Measurements from ENCODE around the gene OPA3.
A peak's percentile ranks its signal among the peaks of the same experiment; 100 is the strongest.

The OPA3 gene

DNA sequence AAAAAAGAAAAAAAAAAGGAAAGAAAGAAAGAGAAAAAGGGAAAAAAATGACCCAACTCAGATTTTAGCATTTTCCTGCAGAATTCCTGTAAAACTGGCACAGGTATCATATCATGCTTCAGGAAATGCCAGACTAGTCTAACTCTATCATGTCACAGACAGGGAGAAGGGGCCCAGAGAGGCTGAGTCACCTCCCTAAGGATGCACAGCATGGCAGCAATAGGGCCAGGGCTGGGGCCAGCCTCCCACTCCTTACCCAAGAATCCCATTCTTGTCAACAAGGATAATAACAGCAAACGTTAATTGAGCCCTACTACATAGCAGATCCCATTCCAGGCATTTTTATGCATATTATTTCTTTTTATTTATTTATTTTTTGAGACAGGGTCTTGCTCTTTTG, 8.9 kb upstream of the OPA3 start:
- Histone ChIP-seq H3K9ac (ENCODE audit: low read depth, low read length) (no peak overlapping the region), H3K27me3 (ENCODE audit: control insufficient read depth, insufficient read depth, low read length) (peaks cover 15% of the 10 kb centered on the region), H3K4me3 (ENCODE audit: low read length) (no peak overlapping the region), H3K4me2 (ENCODE audit: low read length) (no peak overlapping the region), H3K36me3 (ENCODE audit: insufficient read depth, low read length) (no peaks in the 10 kb centered on the region), H3K9me3 (replicated peaks; ENCODE audit: low read length) (no peaks in the 10 kb centered on the region), H3K4me1 (ENCODE audit: control insufficient read depth, insufficient read depth, low read length) (peaks cover 14% of the 10 kb centered on the region)

DNA sequence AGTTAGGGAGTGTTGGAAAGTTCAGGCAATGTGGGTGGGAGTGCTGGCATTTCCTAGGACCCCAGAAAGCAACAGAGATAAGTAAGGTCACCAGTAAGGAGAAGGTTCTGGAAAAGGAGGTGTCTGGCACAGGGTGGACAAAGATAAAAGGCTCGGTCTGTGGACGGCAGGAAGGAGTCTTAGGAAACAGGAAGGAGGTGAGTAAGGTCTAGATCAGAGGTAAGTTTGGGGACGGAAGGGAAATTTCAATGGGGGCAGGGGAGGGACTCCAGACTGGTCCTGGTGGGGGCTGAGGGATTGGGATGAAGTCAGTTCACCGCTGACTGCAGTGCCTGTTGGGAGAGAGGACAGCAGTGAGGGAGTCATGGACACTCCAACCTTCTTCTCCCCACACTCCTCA, 7.8 kb upstream of the OPA3 start:
- peaks cover 9% of the 10 kb centered on the region for H3K27me3 ChIP-seq (ENCODE audit: control insufficient read depth, insufficient read depth, low read length)
- no peak overlapping the region for H3K4me3 ChIP-seq (ENCODE audit: low read length)
- H3K4me1 ChIP-seq (ENCODE audit: control insufficient read depth, insufficient read depth, low read length): peaks cover 4% of the 10 kb centered on the region
- H3K36me3 ChIP-seq (ENCODE audit: insufficient read depth, low read length): no peaks in the 10 kb centered on the region
- H3K4me2 ChIP-seq (ENCODE audit: low read length): no peak overlapping the region
- no peak overlapping the region for H3K9ac ChIP-seq (ENCODE audit: low read depth, low read length)
- no peaks in the 10 kb centered on the region for H3K9me3 ChIP-seq (replicated peaks; ENCODE audit: low read length)

DNA sequence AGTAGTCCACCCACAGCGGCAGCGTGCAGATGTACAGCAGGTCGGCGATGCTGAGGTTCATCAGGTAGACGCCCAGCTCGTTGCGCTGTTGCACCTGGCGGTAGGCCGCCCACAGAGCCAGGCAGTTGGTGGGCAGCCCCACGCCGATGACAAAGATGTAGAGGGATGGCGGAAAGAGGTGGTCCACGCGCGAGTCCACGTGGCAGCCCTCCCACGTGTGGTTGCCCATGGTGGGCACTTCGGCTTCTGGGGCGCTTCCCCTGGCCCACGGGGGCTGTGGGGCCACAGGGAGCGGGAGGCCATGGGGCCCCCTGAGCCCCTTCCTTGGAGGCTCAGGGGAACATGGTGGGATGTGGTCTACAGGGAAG, 7.0 kb upstream of the OPA3 start:
- peaks cover 9% of the 10 kb centered on the region for H3K27me3 ChIP-seq (ENCODE audit: control insufficient read depth, insufficient read depth, low read length)
- no peaks in the 10 kb centered on the region for H3K9me3 ChIP-seq (replicated peaks; ENCODE audit: low read length)
- H3K4me2 ChIP-seq (ENCODE audit: low read length): no peak overlapping the region
- H3K4me3 ChIP-seq (ENCODE audit: low read length): no peak overlapping the region
- peaks cover 4% of the 10 kb centered on the region for H3K4me1 ChIP-seq (ENCODE audit: control insufficient read depth, insufficient read depth, low read length)
- no peak overlapping the region for H3K9ac ChIP-seq (ENCODE audit: low read depth, low read length)
- H3K36me3 ChIP-seq (ENCODE audit: insufficient read depth, low read length): no peaks in the 10 kb centered on the region

DNA sequence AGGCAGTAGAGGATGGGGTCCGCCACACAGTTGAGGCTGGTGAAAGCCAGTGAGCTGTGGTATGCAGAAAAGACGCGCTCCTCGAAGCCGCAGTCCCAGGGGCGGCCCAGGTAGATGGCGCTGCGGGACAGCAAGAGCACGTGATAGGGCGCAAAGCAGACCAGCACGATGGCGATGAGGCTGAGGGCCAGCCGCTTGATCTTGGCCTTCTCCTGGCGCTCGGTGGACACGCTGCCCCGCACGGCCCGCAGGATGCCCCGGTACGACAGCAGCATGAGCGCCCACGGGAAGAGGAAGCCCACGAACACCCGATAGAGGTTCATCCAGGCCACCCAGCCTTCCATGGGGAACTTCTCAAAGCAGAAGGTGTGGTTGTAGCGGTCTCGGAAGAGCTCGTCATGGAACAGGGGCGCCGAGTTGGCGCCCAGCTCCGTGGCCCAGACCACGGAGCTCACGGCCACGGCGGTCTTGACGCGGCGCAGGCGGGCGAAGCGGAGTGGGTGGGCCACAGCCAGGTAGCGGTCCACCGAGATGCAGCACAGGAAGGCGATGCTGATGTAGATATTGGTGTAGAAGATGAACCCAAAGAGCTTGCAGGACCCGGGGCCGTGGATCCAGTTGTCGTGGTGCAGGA, 6.5 kb upstream of the OPA3 start:
- H3K4me3 ChIP-seq (ENCODE audit: low read length): no peak overlapping the region
- no peak overlapping the region for H3K4me2 ChIP-seq (ENCODE audit: low read length)
- no peaks in the 10 kb centered on the region for H3K36me3 ChIP-seq (ENCODE audit: insufficient read depth, low read length)
- no peaks in the 10 kb centered on the region for H3K9me3 ChIP-seq (replicated peaks; ENCODE audit: low read length)
- no peak overlapping the region for H3K9ac ChIP-seq (ENCODE audit: low read depth, low read length)
- peaks cover 4% of the 10 kb centered on the region for H3K4me1 ChIP-seq (ENCODE audit: control insufficient read depth, insufficient read depth, low read length)
- H3K27me3 ChIP-seq (ENCODE audit: control insufficient read depth, insufficient read depth, low read length): peaks cover 9% of the 10 kb centered on the region

DNA sequence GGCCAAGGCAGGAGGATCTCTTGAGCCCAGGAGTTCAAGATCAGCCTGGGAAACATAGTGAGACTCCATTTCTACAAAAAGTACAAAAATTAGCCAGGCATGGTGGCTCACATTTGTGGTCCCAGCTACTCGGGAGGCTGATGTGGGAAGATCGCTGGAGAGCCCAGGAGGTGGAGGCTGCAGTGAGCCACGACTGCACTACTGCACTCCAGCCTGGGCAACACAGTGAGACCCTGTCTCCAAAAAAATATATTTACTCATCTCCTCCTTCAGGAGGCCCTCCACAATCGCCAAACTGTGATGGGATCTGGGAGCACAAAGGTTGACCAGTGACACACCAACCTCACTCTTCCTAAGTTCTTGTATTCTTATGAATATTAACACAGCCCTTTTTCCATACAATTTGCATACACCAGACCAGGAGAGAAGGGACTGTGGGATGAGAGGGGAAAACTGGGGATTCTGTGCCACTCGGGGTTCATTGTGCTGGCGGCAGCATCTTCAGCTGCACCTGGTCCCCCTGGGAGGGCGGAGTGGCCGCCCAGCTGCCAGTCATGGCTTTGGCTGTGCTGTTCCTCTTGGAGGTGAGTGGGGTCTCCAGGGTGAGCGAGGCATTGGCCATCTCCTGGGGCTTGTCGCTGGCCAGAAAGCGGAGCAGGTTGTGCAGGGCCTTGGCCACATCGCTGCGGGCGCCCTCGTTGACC, 5.8 kb upstream of the OPA3 start:
- H3K4me1 ChIP-seq (ENCODE audit: control insufficient read depth, insufficient read depth, low read length): peaks cover 4% of the 10 kb centered on the region
- H3K27me3 ChIP-seq (ENCODE audit: control insufficient read depth, insufficient read depth, low read length): peaks cover 9% of the 10 kb centered on the region
- H3K4me3 ChIP-seq (ENCODE audit: low read length): no peak overlapping the region
- H3K4me2 ChIP-seq (ENCODE audit: low read length): no peak overlapping the region
- no peak overlapping the region for H3K9ac ChIP-seq (ENCODE audit: low read depth, low read length)
- H3K9me3 ChIP-seq (replicated peaks; ENCODE audit: low read length): no peaks in the 10 kb centered on the region
- H3K36me3 ChIP-seq (ENCODE audit: insufficient read depth, low read length): no peaks in the 10 kb centered on the region

DNA sequence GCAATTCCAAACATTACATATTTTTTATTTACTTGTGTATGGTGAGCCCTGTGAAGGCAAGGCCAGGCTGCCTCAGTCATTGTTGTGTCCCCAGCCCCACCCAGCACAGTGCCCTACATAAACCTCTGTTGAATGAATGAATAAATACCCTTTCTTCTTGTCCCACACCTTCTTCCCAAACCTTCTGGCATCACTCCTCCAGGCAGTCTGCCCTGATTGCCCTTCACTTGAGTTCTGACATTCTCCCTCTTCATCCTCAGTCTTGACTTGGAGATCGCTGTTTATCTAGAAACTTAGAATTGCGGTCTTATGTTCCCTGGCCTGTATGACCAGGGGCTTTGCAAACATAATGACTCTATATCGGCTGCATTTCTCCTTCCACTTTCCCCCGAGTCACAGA, 5.2 kb upstream of the OPA3 start:
- Histone ChIP-seq H3K36me3 (ENCODE audit: insufficient read depth, low read length) (no peaks in the 10 kb centered on the region), H3K9me3 (replicated peaks; ENCODE audit: low read length) (no peaks in the 10 kb centered on the region), H3K4me3 (ENCODE audit: low read length) (no peak overlapping the region), H3K4me1 (ENCODE audit: control insufficient read depth, insufficient read depth, low read length) (peaks cover 9% of the 10 kb centered on the region), H3K9ac (ENCODE audit: low read depth, low read length) (no peak overlapping the region), H3K27me3 (ENCODE audit: control insufficient read depth, insufficient read depth, low read length) (peaks cover 9% of the 10 kb centered on the region), H3K4me2 (ENCODE audit: low read length) (no peak overlapping the region)

DNA sequence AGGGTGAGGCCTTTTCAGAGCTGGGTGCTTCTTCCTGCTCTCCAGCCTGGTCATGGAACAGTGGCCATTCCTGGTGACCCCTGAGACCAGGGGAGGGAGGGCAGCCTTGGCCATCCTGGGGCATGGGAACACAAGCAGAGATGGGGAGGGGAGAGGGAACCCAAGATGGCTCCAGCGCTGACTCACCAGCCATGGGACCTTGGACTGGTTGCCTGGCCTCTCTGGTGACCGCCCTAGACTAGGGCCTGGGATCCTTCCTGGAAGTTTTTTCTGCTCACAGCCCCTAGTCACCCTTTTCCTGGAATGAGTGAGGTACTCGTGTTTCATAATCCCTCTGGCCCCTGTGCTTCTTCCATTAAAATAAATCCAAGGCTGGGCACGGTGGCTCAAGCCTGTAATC, 3.3 kb upstream of the OPA3 start:
- Histone ChIP-seq H3K4me3 (ENCODE audit: low read length) (no peak overlapping the region), H3K36me3 (ENCODE audit: insufficient read depth, low read length) (no peaks in the 10 kb centered on the region), H3K4me1 (ENCODE audit: control insufficient read depth, insufficient read depth, low read length) (peaks cover 9% of the 10 kb centered on the region), H3K9me3 (replicated peaks; ENCODE audit: low read length) (no peaks in the 10 kb centered on the region), H3K9ac (ENCODE audit: low read depth, low read length) (no peak overlapping the region), H3K4me2 (ENCODE audit: low read length) (no peak overlapping the region), H3K27me3 (ENCODE audit: control insufficient read depth, insufficient read depth, low read length) (peaks cover 9% of the 10 kb centered on the region)

DNA sequence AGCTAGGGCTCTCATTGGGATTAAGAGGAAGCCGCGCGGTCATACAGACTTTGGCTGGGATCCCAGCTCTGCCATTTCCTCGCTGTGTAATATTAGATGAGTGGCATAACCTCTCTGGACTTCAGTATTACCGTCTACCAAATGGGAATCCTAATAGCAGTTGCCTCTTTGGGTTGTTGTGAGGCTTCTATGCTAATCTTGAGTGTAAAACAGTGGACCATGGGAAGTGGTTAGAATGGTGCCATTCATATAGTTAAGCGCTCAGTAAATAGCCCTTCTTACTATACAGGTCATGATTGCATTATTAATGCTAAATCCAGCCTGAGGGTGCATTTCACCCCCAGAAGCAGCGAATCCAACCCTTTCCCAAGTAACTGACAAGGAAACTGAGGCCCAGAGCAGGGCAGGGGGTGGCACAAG, 566 bp upstream of the OPA3 start:
- peaks cover 4% of the 10 kb centered on the region for H3K36me3 ChIP-seq (ENCODE audit: insufficient read depth, low read length)
- peaks cover 4% of the 10 kb centered on the region for H3K4me1 ChIP-seq (ENCODE audit: control insufficient read depth, insufficient read depth, low read length)
- H3K27me3 ChIP-seq (ENCODE audit: control insufficient read depth, insufficient read depth, low read length): no peaks in the 10 kb centered on the region
- no peaks in the 10 kb centered on the region for H3K9me3 ChIP-seq (replicated peaks; ENCODE audit: low read length)
- H3K4me3 ChIP-seq (ENCODE audit: low read length): peak overlapping the region; percentile 90
- H3K4me2 ChIP-seq (ENCODE audit: low read length): peak overlapping the region; percentile 90
- H3K9ac ChIP-seq (ENCODE audit: low read depth, low read length): peak overlapping the region; percentile 78

DNA sequence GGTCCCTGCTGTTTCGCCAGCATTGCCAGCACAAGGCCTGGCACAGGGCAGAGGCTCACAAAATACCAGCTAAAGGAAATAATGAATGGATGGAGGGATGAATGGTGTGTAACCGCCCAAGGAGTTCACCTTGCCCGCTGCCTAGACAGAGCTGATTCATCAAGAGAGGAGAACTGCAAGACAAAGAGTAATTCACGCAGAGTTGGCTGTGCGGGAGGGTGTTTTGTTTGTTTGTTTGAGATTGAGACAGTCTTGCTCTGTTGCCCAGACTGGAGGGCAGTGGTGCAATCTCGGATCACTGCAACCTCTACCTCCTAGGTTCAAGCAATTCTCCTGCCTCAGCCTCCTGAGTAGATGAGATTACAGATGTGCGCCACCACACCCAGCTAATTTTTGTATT, 3.0 kb downstream of the OPA3 start:
- Histone ChIP-seq H3K4me3 (ENCODE audit: low read length) (no peak overlapping the region), H3K4me1 (ENCODE audit: control insufficient read depth, insufficient read depth, low read length) (peaks cover 23% of the 10 kb centered on the region), H3K27me3 (ENCODE audit: control insufficient read depth, insufficient read depth, low read length) (no peaks in the 10 kb centered on the region), H3K36me3 (ENCODE audit: insufficient read depth, low read length) (peaks cover 4% of the 10 kb centered on the region), H3K9ac (ENCODE audit: low read depth, low read length) (no peak overlapping the region), H3K9me3 (replicated peaks; ENCODE audit: low read length) (no peaks in the 10 kb centered on the region), H3K4me2 (ENCODE audit: low read length) (no peak overlapping the region)

DNA sequence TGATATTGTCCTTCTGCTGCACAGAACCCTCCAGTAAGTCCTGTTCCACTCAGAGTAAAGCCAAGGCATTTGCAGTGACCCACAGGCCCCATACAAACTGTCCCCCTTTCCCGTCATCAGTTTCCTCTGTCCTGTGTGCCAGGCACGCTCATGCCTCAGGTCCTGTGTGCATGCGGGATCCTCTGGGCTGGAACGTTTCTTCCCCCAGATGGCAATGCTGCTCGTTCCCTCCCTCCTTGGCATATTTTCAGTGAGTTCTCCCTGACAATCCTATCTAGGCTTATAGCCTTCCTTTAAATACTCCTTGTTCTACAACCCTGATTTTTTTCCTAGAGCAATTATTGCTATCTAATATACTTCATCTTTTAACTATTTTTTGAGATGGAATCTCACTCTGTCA, 5.7 kb downstream of the OPA3 start:
- Histone ChIP-seq H3K27me3 (ENCODE audit: control insufficient read depth, insufficient read depth, low read length) (no peaks in the 10 kb centered on the region), H3K9ac (ENCODE audit: low read depth, low read length) (no peak overlapping the region), H3K4me2 (ENCODE audit: low read length) (no peak overlapping the region)

DNA sequence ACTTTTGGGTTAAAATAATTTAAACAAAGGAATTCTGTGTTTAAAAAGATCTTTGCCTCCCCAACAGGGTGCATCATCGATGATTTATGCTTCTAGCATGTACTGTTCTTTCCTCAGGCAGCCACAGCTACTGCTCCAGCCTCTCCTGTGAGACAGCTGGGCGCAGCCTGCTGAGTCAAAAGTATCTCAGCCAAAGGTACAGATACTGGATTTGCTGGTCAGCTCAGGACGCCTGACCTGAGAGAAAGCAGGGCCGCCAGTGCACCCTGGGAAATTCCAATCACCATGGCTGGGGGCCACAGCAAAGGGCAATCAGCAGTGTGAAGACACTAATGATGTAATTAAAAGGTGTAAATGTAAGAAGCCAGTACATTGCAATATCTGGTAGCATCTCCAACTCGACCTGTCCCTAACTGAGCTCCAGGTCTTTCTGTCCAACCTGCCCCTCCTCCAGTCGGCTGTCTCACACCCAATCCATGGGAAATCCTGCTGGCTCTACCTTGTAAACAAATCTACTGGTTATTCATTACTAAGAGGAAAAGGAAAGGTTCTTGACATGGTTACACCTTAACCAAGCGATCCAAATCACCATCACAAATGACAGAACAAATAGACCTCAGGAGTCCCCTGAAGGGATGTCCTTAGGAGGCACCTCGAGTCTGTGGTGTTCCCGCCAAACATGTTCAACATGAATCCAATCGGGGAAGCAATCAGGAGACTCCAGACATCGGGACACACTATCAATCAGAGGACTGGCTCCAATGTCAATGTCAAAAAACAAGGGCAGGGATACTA, 7.3 kb downstream of the OPA3 start:
- Histone ChIP-seq H3K4me3 (ENCODE audit: low read length) (peak overlapping the region; percentile 35), H3K36me3 (ENCODE audit: insufficient read depth, low read length) (peaks cover 4% of the 10 kb centered on the region), H3K4me2 (ENCODE audit: low read length) (peak overlapping the region; percentile 73), H3K27me3 (ENCODE audit: control insufficient read depth, insufficient read depth, low read length) (no peaks in the 10 kb centered on the region), H3K9ac (ENCODE audit: low read depth, low read length) (peak overlapping the region; percentile 55), H3K4me1 (ENCODE audit: control insufficient read depth, insufficient read depth, low read length) (peaks cover 34% of the 10 kb centered on the region), H3K9me3 (replicated peaks; ENCODE audit: low read length) (no peaks in the 10 kb centered on the region)

More for the DNA sequence above, 5.7 kb downstream of the OPA3 start:
- H3K4me3 ChIP-seq (ENCODE audit: low read length): no peak overlapping the region
- peaks cover 34% of the 10 kb centered on the region for H3K4me1 ChIP-seq (ENCODE audit: control insufficient read depth, insufficient read depth, low read length)
- H3K9me3 ChIP-seq (replicated peaks; ENCODE audit: low read length): no peaks in the 10 kb centered on the region
- H3K36me3 ChIP-seq (ENCODE audit: insufficient read depth, low read length): peaks cover 4% of the 10 kb centered on the region

Measured in skeletal muscle satellite cell (primary cell).